HepG2 (cell line): ENCODE measurements around the gene DNAJB11. TPM values are rescaled to one million over a fixed set of nuclear protein-coding genes. Genes with fewer than 3 reads are reported as not detected.

Experiments
- KDM5B ChIP-seq: sonication (generic); formaldehyde crosslinking; IDR thresholded peaks from 2 replicates; pipeline ENCODE4 v1.4.0; 2020; ENCODE audit warnings: missing genetic modification reagents, mild to moderate bottlenecking, borderline replicate concordance
- REXO4 ChIP-seq: sonication (generic); formaldehyde crosslinking; IDR thresholded peaks from 2 replicates; pipeline ENCODE4 v1.8.0; 2022; ENCODE audit warnings: missing genetic modification reagents, mild to moderate bottlenecking, borderline replicate concordance
- STAG1 ChIP-seq: sonication (generic); formaldehyde crosslinking; IDR thresholded peaks from 2 replicates; pipeline ENCODE4 v1.4.0; 2020; ENCODE audit warnings: missing genetic modification reagents
- TAF1 ChIP-seq: sonication (generic); formaldehyde crosslinking; IDR thresholded peaks from 2 replicates; pipeline ENCODE4 v1.4.0; 2020; ENCODE audit warnings: missing genetic modification reagents
- YEATS2 ChIP-seq: sonication (generic); formaldehyde crosslinking; IDR thresholded peaks from 2 replicates; pipeline ENCODE4 v1.4.0; 2020; ENCODE audit warnings: missing genetic modification reagents, borderline replicate concordance
- ZNF121 ChIP-seq: sonication (generic); formaldehyde crosslinking; IDR thresholded peaks from 2 replicates; pipeline ENCODE4 v1.5.0; 2020; ENCODE audit warnings: mild to moderate bottlenecking, missing genetic modification reagents
- ZNF225 ChIP-seq: sonication (generic); formaldehyde crosslinking; IDR thresholded peaks from 2 replicates; pipeline ENCODE4 v1.4.0; 2020; ENCODE audit warnings: mild to moderate bottlenecking, missing genetic modification reagents
- ZNF382 ChIP-seq: sonication (generic); formaldehyde crosslinking; IDR thresholded peaks from 2 replicates; pipeline ENCODE4 v1.5.0; 2020; ENCODE audit warnings: missing genetic modification reagents, mild to moderate bottlenecking, borderline replicate concordance
- ZNF629 ChIP-seq: sonication (generic); formaldehyde crosslinking; conservative IDR thresholded peaks from 2 replicates; pipeline ENCODE4 v1.5.0; 2020; ENCODE audit warnings: missing genetic modification reagents
- polyA plus RNA-seq, 8 experiments: library from polyadenylated mRNA; depleted of rRNA in 3 of 8; stranded (reverse) in 7 of 8; unstranded in 1 of 8; fragments of >200 nt; fragmentation: Illumina TruSeq in 4 of 8; extraction: Trizol in 4 of 8; gene quantifications; 2 replicates each; pipeline versions ENCODE4 v1.2.1 to v1.2.3, GENCODE V29; 2011 to 2016; ENCODE audit warnings: low read depth in 4 of 8, missing spikeins in 1 of 8, mixed read lengths in 1 of 8; ENCODE audit not compliant: insufficient read depth in 1 of 8
- total RNA-seq, 5 experiments: library from RNA; depleted of rRNA; stranded (reverse); fragments of >200 nt; fragmentation: Illumina TruSeq; extraction: Trizol; gene quantifications; 2 replicates each; pipeline ENCODE4 v1.2.3, GENCODE V29; 2016; ENCODE audit warnings: low read depth in 1 of 5
- TF ChIP-seq, protein P1 (sequence below): sonication (generic); formaldehyde crosslinking; IDR thresholded peaks from 2 replicates; pipeline ENCODE4 v1.4.0; 2020; ENCODE audit warnings: missing genetic modification reagents, low read depth, mild to moderate bottlenecking, borderline replicate concordance
- TF ChIP-seq, protein P2 (sequence below), 2 experiments: sonication (generic) in 1 of 2; formaldehyde crosslinking in 1 of 2; IDR thresholded peaks; 2 replicates each; pipeline versions ENCODE4 v1.5.1 to v1.6.1; 2011 to 2020; ENCODE audit warnings: borderline replicate concordance in 1 of 2, low read depth in 1 of 2, low read length in 1 of 2, mild to moderate bottlenecking in 1 of 2, missing genetic modification reagents in 1 of 2, moderate library complexity in 1 of 2
- TF ChIP-seq, protein P3 (sequence below), 2 experiments: fragments of 450-650 bp in 1 of 2; sonication (generic) in 1 of 2; formaldehyde crosslinking in 1 of 2; IDR thresholded peaks; 2 replicates each; pipeline versions ENCODE4 v1.6.1 to v1.8.0; 2016 to 2022; ENCODE audit warnings: antibody characterized with exemption in 1 of 2, mild to moderate bottlenecking in 1 of 2, missing genetic modification reagents in 1 of 2
- TF ChIP-seq, protein P4 (sequence below): sonication (generic); formaldehyde crosslinking; IDR thresholded peaks from 2 replicates; pipeline ENCODE4 v1.5.0; 2020; ENCODE audit warnings: missing genetic modification reagents

Gene DNAJB11
- total and polyA plus RNA-seq, 2 of the 13 experiments (the other 11 are each of a cell fraction or from before 2014, with no cell fraction given) = 41.0 to 132 TPM

DNA sequence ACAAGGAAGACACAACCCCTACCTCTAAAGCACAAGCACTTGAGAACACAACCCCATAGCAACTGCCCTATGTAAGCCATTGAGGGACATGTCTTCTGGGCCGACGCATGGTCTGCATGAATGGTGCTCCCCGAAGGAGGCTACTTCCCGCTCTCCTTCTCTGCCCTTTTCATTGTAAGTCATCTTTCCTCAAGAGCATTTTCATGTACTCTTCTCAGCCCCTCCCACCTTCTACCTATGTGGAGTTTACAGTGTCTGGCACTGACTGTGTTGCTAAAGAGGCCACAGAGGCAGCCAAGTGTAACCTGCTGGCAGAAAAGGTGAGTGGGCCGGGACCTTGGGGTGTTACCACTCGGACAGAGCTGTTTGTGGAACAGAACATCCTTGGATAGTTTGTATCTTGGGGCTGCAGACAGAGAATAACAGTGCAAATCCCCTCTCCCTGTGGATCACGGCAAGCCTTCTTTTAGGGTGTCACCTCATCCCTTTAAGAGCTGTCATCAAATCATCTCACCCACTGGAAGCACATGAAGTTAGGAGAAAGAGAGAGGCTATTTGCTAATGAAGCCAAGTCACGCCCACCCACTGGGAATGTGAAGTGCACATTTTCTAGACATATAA, 47.9 kb downstream of the DNAJB11 start (continued):
- TF ChIP-seq ZNF225 (CRISPR knock-in tag) (no peak), TAF1 (CRISPR knock-in tag) (no peak), YEATS2 (CRISPR knock-in tag) (no peak), KDM5B (CRISPR knock-in tag) (0 out of 2 replicates have a peak, but pooled peaks have one; percentile 4), ZNF121 (CRISPR knock-in tag) (no peak), ZNF629 (CRISPR knock-in tag) (0 out of 2 replicates have a peak, but pooled peaks have one; percentile 24), ZNF382 (CRISPR knock-in tag) (no peak), STAG1 (CRISPR knock-in tag) (no peak), REXO4 (CRISPR knock-in tag) (no peak)
- TF ChIP-seq, protein P1, sequence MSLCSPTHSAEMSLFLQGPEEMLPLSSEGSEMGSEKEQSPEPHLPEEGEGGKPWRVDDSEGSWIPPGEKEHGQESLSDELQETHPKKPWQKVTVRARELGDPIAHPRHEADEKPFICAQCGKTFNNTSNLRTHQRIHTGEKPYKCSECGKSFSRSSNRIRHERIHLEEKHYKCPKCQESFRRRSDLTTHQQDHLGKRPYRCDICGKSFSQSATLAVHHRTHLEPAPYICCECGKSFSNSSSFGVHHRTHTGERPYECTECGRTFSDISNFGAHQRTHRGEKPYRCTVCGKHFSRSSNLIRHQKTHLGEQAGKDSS = peak; percentile 34; the same call in 1 of the 2 replicates
- TF ChIP-seq, protein P2, sequence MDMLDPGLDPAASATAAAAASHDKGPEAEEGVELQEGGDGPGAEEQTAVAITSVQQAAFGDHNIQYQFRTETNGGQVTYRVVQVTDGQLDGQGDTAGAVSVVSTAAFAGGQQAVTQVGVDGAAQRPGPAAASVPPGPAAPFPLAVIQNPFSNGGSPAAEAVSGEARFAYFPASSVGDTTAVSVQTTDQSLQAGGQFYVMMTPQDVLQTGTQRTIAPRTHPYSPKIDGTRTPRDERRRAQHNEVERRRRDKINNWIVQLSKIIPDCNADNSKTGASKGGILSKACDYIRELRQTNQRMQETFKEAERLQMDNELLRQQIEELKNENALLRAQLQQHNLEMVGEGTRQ (IDR thresholded peaks at IDR 0.05; ENCODE audit: low read depth, low read length) = no peak
- TF ChIP-seq, protein P2 (CRISPR knock-in tag; IDR thresholded peaks at IDR 0.05; ENCODE audit: borderline replicate concordance) = no peak
- TF ChIP-seq, protein P3, sequence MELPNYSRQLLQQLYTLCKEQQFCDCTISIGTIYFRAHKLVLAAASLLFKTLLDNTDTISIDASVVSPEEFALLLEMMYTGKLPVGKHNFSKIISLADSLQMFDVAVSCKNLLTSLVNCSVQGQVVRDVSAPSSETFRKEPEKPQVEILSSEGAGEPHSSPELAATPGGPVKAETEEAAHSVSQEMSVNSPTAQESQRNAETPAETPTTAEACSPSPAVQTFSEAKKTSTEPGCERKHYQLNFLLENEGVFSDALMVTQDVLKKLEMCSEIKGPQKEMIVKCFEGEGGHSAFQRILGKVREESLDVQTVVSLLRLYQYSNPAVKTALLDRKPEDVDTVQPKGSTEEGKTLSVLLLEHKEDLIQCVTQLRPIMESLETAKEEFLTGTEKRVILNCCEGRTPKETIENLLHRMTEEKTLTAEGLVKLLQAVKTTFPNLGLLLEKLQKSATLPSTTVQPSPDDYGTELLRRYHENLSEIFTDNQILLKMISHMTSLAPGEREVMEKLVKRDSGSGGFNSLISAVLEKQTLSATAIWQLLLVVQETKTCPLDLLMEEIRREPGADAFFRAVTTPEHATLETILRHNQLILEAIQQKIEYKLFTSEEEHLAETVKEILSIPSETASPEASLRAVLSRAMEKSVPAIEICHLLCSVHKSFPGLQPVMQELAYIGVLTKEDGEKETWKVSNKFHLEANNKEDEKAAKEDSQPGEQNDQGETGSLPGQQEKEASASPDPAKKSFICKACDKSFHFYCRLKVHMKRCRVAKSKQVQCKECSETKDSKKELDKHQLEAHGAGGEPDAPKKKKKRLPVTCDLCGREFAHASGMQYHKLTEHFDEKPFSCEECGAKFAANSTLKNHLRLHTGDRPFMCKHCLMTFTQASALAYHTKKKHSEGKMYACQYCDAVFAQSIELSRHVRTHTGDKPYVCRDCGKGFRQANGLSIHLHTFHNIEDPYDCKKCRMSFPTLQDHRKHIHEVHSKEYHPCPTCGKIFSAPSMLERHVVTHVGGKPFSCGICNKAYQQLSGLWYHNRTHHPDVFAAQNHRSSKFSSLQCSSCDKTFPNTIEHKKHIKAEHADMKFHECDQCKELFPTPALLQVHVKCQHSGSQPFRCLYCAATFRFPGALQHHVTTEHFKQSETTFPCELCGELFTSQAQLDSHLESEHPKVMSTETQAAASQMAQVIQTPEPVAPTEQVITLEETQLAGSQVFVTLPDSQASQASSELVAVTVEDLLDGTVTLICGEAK (IDR thresholded peaks at IDR 0.05) = no peak
- TF ChIP-seq, protein P3 (CRISPR knock-in tag; IDR thresholded peaks at IDR 0.05) = no peak
- TF ChIP-seq, protein P4, sequence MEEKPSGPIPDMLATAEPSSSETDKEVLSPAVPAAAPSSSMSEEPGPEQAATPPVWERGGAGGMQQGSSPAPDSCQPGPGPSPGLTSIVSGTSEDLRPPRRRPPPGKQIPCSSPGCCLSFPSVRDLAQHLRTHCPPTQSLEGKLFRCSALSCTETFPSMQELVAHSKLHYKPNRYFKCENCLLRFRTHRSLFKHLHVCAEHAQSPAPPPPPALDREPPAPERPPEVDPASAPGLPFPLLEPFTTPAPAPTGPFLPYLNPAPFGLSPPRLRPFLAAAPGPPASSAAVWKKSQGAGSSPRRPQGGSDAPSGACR (CRISPR knock-in tag) = peak; percentile 50; the same call in 1 of the 2 replicates
